ENCODE measurements around the gene ACTN4. TPM values are rescaled to one million over a fixed set of nuclear protein-coding genes. Genes with fewer than 3 reads are reported as not detected.

ACTN4 gene
- total and polyA plus RNA-seq, 2 donors (not counting 1 experiment from before 2014, with no cell fraction given), result 108 to 164 TPM

GRCh38 chr19:38723990-38724854, 76.8 kb downstream of the ACTN4 start:
- Histone ChIP-seq H3K79me2 (ENCODE audit: control insufficient read depth, insufficient read depth, low read length) (no peaks in the 10 kb centered on the region), H4K20me1 (ENCODE audit: control insufficient read depth, insufficient read depth, low read length, poor library complexity, severe bottlenecking) (no peaks in the 10 kb centered on the region), H3K9me3 (ENCODE audit: control extremely low read depth in 1 of 3, control insufficient read depth in 2 of 3, insufficient read depth in 1 of 3, low read length in 2 of 3) (no peaks in the 10 kb centered on the region), H3K4me1 (ENCODE audit: control insufficient read depth in 2 of 2, insufficient read depth in 2 of 2, low read length in 2 of 2) (no peaks in the 10 kb centered on the region), H3K27ac (ENCODE audit: low read length in 2 of 2) (no peak overlapping the region), H2AFZ (ENCODE audit: insufficient read depth, low read depth, low read length, poor library complexity, severe bottlenecking) (no peak overlapping the region), H3K9ac (ENCODE audit: low read length) (no peak overlapping the region), H3K4me2 (replicated peaks; ENCODE audit: low read depth, low read length, poor library complexity, severe bottlenecking) (no peak overlapping the region), H3K4me3 (ENCODE audit: control extremely low read depth in 1 of 5, extremely low read depth in 1 of 5, insufficient read depth in 1 of 5, low read depth in 2 of 5, low read length in 4 of 5) (no peak overlapping the region), H3K36me3 (replicated peaks in 1 of 2; ENCODE audit: control extremely low read depth in 1 of 2, control insufficient read depth in 1 of 2, extremely low read depth in 1 of 2, insufficient read depth in 2 of 2, low read length in 1 of 2) (peaks cover 0 to 83% of the 10 kb centered on the region in 2 experiments), H3K27me3 (replicated peaks in 1 of 4; ENCODE audit: control extremely low read depth in 1 of 4, control insufficient read depth in 3 of 4, insufficient read depth in 4 of 4, low read length in 3 of 4) (no peaks in the 10 kb centered on the region)
- ChIA-PET POLR2A (interaction anchor here (0.5 kb wide), 1 partner anchor 161 kb away, joined by 3 read pairs; no protein-coding TSS in a partner anchor), CTCF (interaction anchor here (7.3 kb wide), 1 partner anchor 206 kb away, joined by 36 read pairs; the partner anchor contains the start of genes MRPS12 and SARS2)
- H3K4me3 Mint-ChIP-seq, result no peak overlapping the region
- ATAC-seq (ENCODE audit: low read depth) (no peak), DNase-seq (no peak)
- no peak for TF ChIP-seq EZH2 (IDR thresholded peaks at IDR 0.05; ENCODE audit: borderline replicate concordance, insufficient read depth, low read depth, low read length, poor library complexity, severe bottlenecking)
- no peak for TF ChIP-seq CTCF (IDR thresholded peaks at IDR 0.05)
- H3K27me3 Mint-ChIP-seq, result no peaks in the 10 kb centered on the region
- H3K4me1 Mint-ChIP-seq, result no peaks in the 10 kb centered on the region
- no peaks in the 10 kb centered on the region for H3K9me3 Mint-ChIP-seq (ENCODE audit: insufficient read depth)
- WGBS (ENCODE audit: insufficient coverage), result 94% methylated on average over 36 of the region's 42 CpGs
- intact Hi-C loops (cut with micrococcal nuclease), result no loop called here
- no peak overlapping the region for H3K27ac Mint-ChIP-seq

Measured in B cell (primary cell).